Measurements from ENCODE around the gene RIMS1. TPM values are rescaled to one million over a fixed set of nuclear protein-coding genes. Genes with fewer than 3 reads are reported as not detected.

RIMS1 gene
- total and polyA plus RNA-seq, 2 of the 13 experiments (the other 11 are each of a cell fraction or from before 2014, with no cell fraction given): not detected

DNA sequence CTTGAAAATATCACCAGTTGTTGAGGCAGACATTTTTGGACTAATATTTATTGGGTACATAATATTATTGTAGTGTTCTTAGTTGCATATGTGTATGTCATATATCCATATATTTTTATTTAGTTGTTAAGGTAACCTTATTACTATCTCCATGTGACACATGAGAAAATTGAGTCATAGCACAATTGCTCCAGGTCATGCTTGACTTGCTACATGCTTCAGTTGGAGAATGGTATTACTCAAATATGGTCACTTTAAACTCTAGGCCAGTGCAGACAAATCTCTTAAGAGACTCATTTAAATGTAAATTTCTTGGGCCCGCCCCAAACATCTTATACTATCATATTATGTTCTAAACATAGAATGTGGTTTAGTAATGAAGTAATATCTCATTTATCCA lies 246.1 kb downstream of the RIMS1 start:
- Histone ChIP-seq H3K36me3 (replicated peaks in 1 of 2; ENCODE audit: control insufficient read depth in 1 of 2, insufficient read depth in 2 of 2, low read length in 2 of 2) (no peaks in the 10 kb centered on the region), H3K9ac (ENCODE audit: insufficient read depth, low read depth, low read length) (no peak overlapping the region), H4K20me1 (ENCODE audit: insufficient read depth, low read length) (no peaks in the 10 kb centered on the region), H3K27me3 (ENCODE audit: control insufficient read depth in 1 of 2, insufficient read depth in 2 of 2, low read length in 2 of 2) (no peaks in the 10 kb centered on the region), H3K4me3 (replicated peaks in 1 of 3; ENCODE audit: insufficient read depth in 1 of 3, low read depth in 2 of 3, low read length in 3 of 3) (no peak overlapping the region), H2AFZ (ENCODE audit: low read length) (no peak overlapping the region), H3K79me2 (ENCODE audit: insufficient read depth, low read length) (no peaks in the 10 kb centered on the region), H3K27ac (ENCODE audit: extremely low read length, insufficient read depth, low read length) (no peak overlapping the region), H3K4me2 (ENCODE audit: low read depth, low read length) (no peak overlapping the region), H3K4me1 (ENCODE audit: insufficient read depth, low read length) (no peaks in the 10 kb centered on the region), H3K9me3 (ENCODE audit: low read length) (no peaks in the 10 kb centered on the region)
- intact Hi-C loops (cut with micrococcal nuclease; ENCODE audit: unreplicated experiment): no loop called here
- TF ChIP-seq MXI1 (IDR thresholded peaks at IDR 0.05; ENCODE audit: borderline replicate concordance, low read depth, low read length) (no peak), RBFOX2 (IDR thresholded peaks at IDR 0.05; ENCODE audit: low read depth, low read length) (no peak), NR2C2 (CRISPR knock-in tag; IDR thresholded peaks at IDR 0.05; ENCODE audit: borderline replicate concordance) (no peak), ETV5 (CRISPR knock-in tag; IDR thresholded peaks at IDR 0.05; ENCODE audit: borderline replicate concordance) (no peak), TRIM22 (IDR thresholded peaks at IDR 0.05) (no peak), MTA1 (CRISPR knock-in tag; IDR thresholded peaks at IDR 0.05; ENCODE audit: borderline replicate concordance) (no peak)
- ChIA-PET CTCF (ENCODE audit: low intra/inter-chr PET ratio, low total read pairs) (no interaction called here), POLR2A (no interaction called here)
- WGBS (ENCODE audit: low lambda C conversion rate): 0% methylated on average over 1 of the region's 1 CpG
- DNase-seq (ENCODE audit: low spot score): no peak
- no peak for FAIRE-seq
- no peak for ATAC-seq
- BruUV-seq (replicated peaks): no TSS peak
- in situ Hi-C loops (cut with HindIII; ENCODE audit: extremely low pct_ligation_motif_present, low pct_unique_long_range_greater_than_20kb): no loop called here

DNA sequence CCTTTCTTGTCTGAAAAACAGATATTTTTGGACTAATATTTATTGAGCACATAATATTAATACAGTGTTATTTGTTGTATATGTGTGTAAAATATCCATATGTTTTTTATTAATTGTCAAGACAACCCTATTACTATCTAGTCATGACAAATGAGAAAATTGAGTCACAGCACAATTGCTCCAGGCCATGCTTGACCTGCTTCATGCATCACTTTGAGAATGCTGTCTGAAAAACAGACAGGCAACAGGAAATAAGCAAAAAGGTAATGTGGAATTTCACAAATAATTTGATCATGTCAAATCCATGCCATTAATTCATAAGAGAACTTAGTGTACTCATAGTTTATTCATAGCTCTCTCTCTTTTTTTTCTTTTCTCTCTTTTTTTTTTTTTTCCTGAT lies 246.5 kb downstream of the RIMS1 start:
- H3K9me3 ChIP-seq (ENCODE audit: low read length): no peaks in the 10 kb centered on the region
- H2AFZ ChIP-seq (ENCODE audit: low read length): no peak overlapping the region
- BruUV-seq (replicated peaks): no TSS peak
- H3K9ac ChIP-seq (ENCODE audit: insufficient read depth, low read depth, low read length): no peak overlapping the region
- no peak overlapping the region for H3K27ac ChIP-seq (ENCODE audit: extremely low read length, insufficient read depth, low read length)
- intact Hi-C loops (cut with micrococcal nuclease; ENCODE audit: unreplicated experiment): no loop called here
- no peak overlapping the region for H3K4me3 ChIP-seq (replicated peaks in 1 of 3; ENCODE audit: insufficient read depth in 1 of 3, low read depth in 2 of 3, low read length in 3 of 3)
- no peak for FAIRE-seq
- no peaks in the 10 kb centered on the region for H3K4me1 ChIP-seq (ENCODE audit: insufficient read depth, low read length)
- no peaks in the 10 kb centered on the region for H4K20me1 ChIP-seq (ENCODE audit: insufficient read depth, low read length)
- in situ Hi-C loops (cut with HindIII; ENCODE audit: extremely low pct_ligation_motif_present, low pct_unique_long_range_greater_than_20kb): no loop called here
- H3K36me3 ChIP-seq (replicated peaks in 1 of 2; ENCODE audit: control insufficient read depth in 1 of 2, insufficient read depth in 2 of 2, low read length in 2 of 2): no peaks in the 10 kb centered on the region
- no peak for DNase-seq (ENCODE audit: low spot score)
- ChIA-PET CTCF (ENCODE audit: low intra/inter-chr PET ratio, low total read pairs) (no interaction called here), POLR2A (no interaction called here)
- H3K79me2 ChIP-seq (ENCODE audit: insufficient read depth, low read length): no peaks in the 10 kb centered on the region
- no peak for TF ChIP-seq NAIF1 (CRISPR knock-in tag; IDR thresholded peaks at IDR 0.05; ENCODE audit: borderline replicate concordance)
- TF ChIP-seq TRIM24 (CRISPR knock-in tag; IDR thresholded peaks at IDR 0.05): no peak
- TF ChIP-seq FOXJ3 (CRISPR knock-in tag; IDR thresholded peaks at IDR 0.05; ENCODE audit: borderline replicate concordance): no peak
- no peak for TF ChIP-seq ZNF431 (CRISPR knock-in tag; IDR thresholded peaks at IDR 0.05; ENCODE audit: borderline replicate concordance, low read depth)
- TF ChIP-seq, protein P1, sequence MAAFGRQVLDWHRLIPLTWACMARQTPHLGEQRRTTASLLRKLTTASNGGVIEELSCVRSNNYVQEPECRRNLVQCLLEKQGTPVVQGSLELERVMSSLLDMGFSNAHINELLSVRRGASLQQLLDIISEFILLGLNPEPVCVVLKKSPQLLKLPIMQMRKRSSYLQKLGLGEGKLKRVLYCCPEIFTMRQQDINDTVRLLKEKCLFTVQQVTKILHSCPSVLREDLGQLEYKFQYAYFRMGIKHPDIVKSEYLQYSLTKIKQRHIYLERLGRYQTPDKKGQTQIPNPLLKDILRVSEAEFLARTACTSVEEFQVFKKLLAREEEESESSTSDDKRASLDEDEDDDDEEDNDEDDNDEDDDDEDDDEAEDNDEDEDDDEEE (CRISPR knock-in tag; IDR thresholded peaks at IDR 0.05): no peak
- no peak overlapping the region for H3K4me2 ChIP-seq (ENCODE audit: low read depth, low read length)
- no peaks in the 10 kb centered on the region for H3K27me3 ChIP-seq (ENCODE audit: control insufficient read depth in 1 of 2, insufficient read depth in 2 of 2, low read length in 2 of 2)
- no peak for ATAC-seq

Measured in HepG2 (cell line).